ENCODE data around the gene TRIM14. TPM values are rescaled to one million over a fixed set of nuclear protein-coding genes. Genes with fewer than 3 reads are reported as not detected.
"Not testable (repeated sequence)": the region's sequence is repeated elsewhere in the genome, so short reads cannot be mapped to it uniquely, and the experiment has no call there.

TRIM14 gene
- total and polyA plus RNA-seq, 2 donors (not counting 1 experiment from before 2014, with no cell fraction given) = 22.5 to 23.9 TPM

GRCh38 chr9:98127226-98127625, 8.2 kb upstream of the TRIM14 start:
- Mint-ChIP-seq H3K4me3 (no peak overlapping the region), H3K9me3 (ENCODE audit: insufficient read depth) (no peaks in the 10 kb centered on the region), H3K27ac (no peak overlapping the region), H3K4me1 (peaks cover 29% of the 10 kb centered on the region), H3K27me3 (no peaks in the 10 kb centered on the region)
- no peaks in the 10 kb centered on the region for H3K36me3 ChIP-seq (replicated peaks in 1 of 2; ENCODE audit: control extremely low read depth in 1 of 2, control insufficient read depth in 1 of 2, extremely low read depth in 1 of 2, insufficient read depth in 2 of 2, low read length in 1 of 2)
- H3K9ac ChIP-seq (ENCODE audit: low read length) = no peak overlapping the region
- DNase-seq = no peak
- peaks cover 20 to 30% of the 10 kb centered on the region in 2 donors for H3K4me1 ChIP-seq (ENCODE audit: control insufficient read depth in 2 of 2, insufficient read depth in 2 of 2, low read length in 2 of 2)
- H3K9me3 ChIP-seq (ENCODE audit: control extremely low read depth in 1 of 3, control insufficient read depth in 2 of 3, insufficient read depth in 1 of 3, low read length in 2 of 3) = no peaks in the 10 kb centered on the region
- no peak overlapping the region for H3K27ac ChIP-seq (ENCODE audit: low read length in 2 of 2)
- no peak overlapping the region for H3K4me2 ChIP-seq (replicated peaks; ENCODE audit: low read depth, low read length, poor library complexity, severe bottlenecking)
- no peak overlapping the region for H2AFZ ChIP-seq (ENCODE audit: insufficient read depth, low read depth, low read length, poor library complexity, severe bottlenecking)
- intact Hi-C loops (cut with micrococcal nuclease) = no loop called here
- no peaks in the 10 kb centered on the region for H3K27me3 ChIP-seq (replicated peaks in 1 of 4; ENCODE audit: control extremely low read depth in 1 of 4, control insufficient read depth in 3 of 4, insufficient read depth in 4 of 4, low read length in 3 of 4)
- POLR2A ChIA-PET = interaction anchor here (0.5 to 1.0 kb wide), 2 partner anchors 8 to 19 kb away, joined by 4 to 6 read pairs; partner anchors contain the start of gene TRIM14
- CTCF ChIA-PET = interaction anchor here (0.8 to 1.7 kb wide), 2 partner anchors 8 to 78 kb away, joined by 3 read pairs; partner anchors contain the start of gene TRIM14
- 97% methylated on average over 8 of the region's 8 CpGs for WGBS (ENCODE audit: insufficient coverage)
- H3K79me2 ChIP-seq (ENCODE audit: control insufficient read depth, insufficient read depth, low read length) = no peaks in the 10 kb centered on the region
- TF ChIP-seq EZH2 (IDR thresholded peaks at IDR 0.05; ENCODE audit: borderline replicate concordance, insufficient read depth, low read depth, low read length, poor library complexity, severe bottlenecking) (no peak), CTCF (IDR thresholded peaks at IDR 0.05) (no peak)
- no peak for ATAC-seq (ENCODE audit: low read depth)
- no peaks in the 10 kb centered on the region for H4K20me1 ChIP-seq (ENCODE audit: control insufficient read depth, insufficient read depth, low read length, poor library complexity, severe bottlenecking)
- H3K4me3 ChIP-seq (ENCODE audit: control extremely low read depth in 1 of 5, extremely low read depth in 1 of 5, insufficient read depth in 1 of 5, low read depth in 2 of 5, low read length in 4 of 5) = no peak overlapping the region

- Histone ChIP-seq H3K9me3 (ENCODE audit: control extremely low read depth in 1 of 3, control insufficient read depth in 2 of 3, insufficient read depth in 1 of 3, low read length in 2 of 3) (no peaks in the 10 kb centered on the region), H3K9ac (ENCODE audit: low read length) (no peak overlapping the region), H3K4me1 (ENCODE audit: control insufficient read depth in 2 of 2, insufficient read depth in 2 of 2, low read length in 2 of 2) (peaks cover 33 to 43% of the 10 kb centered on the region in 2 donors), H3K4me2 (replicated peaks; ENCODE audit: low read depth, low read length, poor library complexity, severe bottlenecking) (no peak overlapping the region), H3K36me3 (replicated peaks in 1 of 2; ENCODE audit: control extremely low read depth in 1 of 2, control insufficient read depth in 1 of 2, extremely low read depth in 1 of 2, insufficient read depth in 2 of 2, low read length in 1 of 2) (no peaks in the 10 kb centered on the region), H3K79me2 (ENCODE audit: control insufficient read depth, insufficient read depth, low read length) (no peaks in the 10 kb centered on the region), H3K27me3 (replicated peaks in 1 of 4; ENCODE audit: control extremely low read depth in 1 of 4, control insufficient read depth in 3 of 4, insufficient read depth in 4 of 4, low read length in 3 of 4) (no peaks in the 10 kb centered on the region), H4K20me1 (ENCODE audit: control insufficient read depth, insufficient read depth, low read length, poor library complexity, severe bottlenecking) (no peaks in the 10 kb centered on the region), H2AFZ (ENCODE audit: insufficient read depth, low read depth, low read length, poor library complexity, severe bottlenecking) (no peak overlapping the region), H3K4me3 (ENCODE audit: control extremely low read depth in 1 of 5, extremely low read depth in 1 of 5, insufficient read depth in 1 of 5, low read depth in 2 of 5, low read length in 4 of 5) (no peak overlapping the region), H3K27ac (ENCODE audit: low read length in 2 of 2) (no peak overlapping the region)
- H3K9me3 Mint-ChIP-seq (ENCODE audit: insufficient read depth) = no peaks in the 10 kb centered on the region
- no peak for DNase-seq
- TF ChIP-seq EZH2 (IDR thresholded peaks at IDR 0.05; ENCODE audit: borderline replicate concordance, insufficient read depth, low read depth, low read length, poor library complexity, severe bottlenecking) (no peak), CTCF (IDR thresholded peaks at IDR 0.05) (no peak)
- peaks cover 38% of the 10 kb centered on the region for H3K4me1 Mint-ChIP-seq
- over 99% methylated on average over 12 of the region's 15 CpGs for WGBS (ENCODE audit: insufficient coverage)
- H3K4me3 Mint-ChIP-seq = no peak overlapping the region
- no peak for ATAC-seq (ENCODE audit: low read depth)
- intact Hi-C loops (cut with micrococcal nuclease) = loop anchor here (5.0 kb wide), 1 partner anchor 38 kb away; no protein-coding TSS in a partner anchor
- H3K27me3 Mint-ChIP-seq = no peaks in the 10 kb centered on the region
- ChIA-PET CTCF (no interaction called here), POLR2A (no interaction called here)
- H3K27ac Mint-ChIP-seq = no peak overlapping the region
Measured at GRCh38 chr9:98124637-98125426, 5.8 kb upstream of the TRIM14 start.

GRCh38 chr9:98124091-98124490, 5.1 kb upstream of the TRIM14 start:
- DNase-seq; H3K27ac ChIP-seq (ENCODE audit: low read length in 2 of 2); H3K79me2 ChIP-seq (ENCODE audit: control insufficient read depth, insufficient read depth, low read length); H2AFZ ChIP-seq (ENCODE audit: insufficient read depth, low read depth, low read length, poor library complexity, severe bottlenecking); H3K4me2 ChIP-seq (replicated peaks; ENCODE audit: low read depth, low read length, poor library complexity, severe bottlenecking); H3K27ac Mint-ChIP-seq; H3K9ac ChIP-seq (ENCODE audit: low read length); H4K20me1 ChIP-seq (ENCODE audit: control insufficient read depth, insufficient read depth, low read length, poor library complexity, severe bottlenecking); H3K36me3 ChIP-seq (replicated peaks in 1 of 2; ENCODE audit: control extremely low read depth in 1 of 2, control insufficient read depth in 1 of 2, extremely low read depth in 1 of 2, insufficient read depth in 2 of 2, low read length in 1 of 2); H3K27me3 ChIP-seq (replicated peaks in 1 of 4; ENCODE audit: control extremely low read depth in 1 of 4, control insufficient read depth in 3 of 4, insufficient read depth in 4 of 4, low read length in 3 of 4); H3K4me3 ChIP-seq (ENCODE audit: control extremely low read depth in 1 of 5, extremely low read depth in 1 of 5, insufficient read depth in 1 of 5, low read depth in 2 of 5, low read length in 4 of 5); H3K27me3 Mint-ChIP-seq; CTCF ChIA-PET; ATAC-seq (ENCODE audit: low read depth); H3K4me3 Mint-ChIP-seq; H3K9me3 ChIP-seq (ENCODE audit: control extremely low read depth in 1 of 3, control insufficient read depth in 2 of 3, insufficient read depth in 1 of 3, low read length in 2 of 3); POLR2A ChIA-PET; H3K9me3 Mint-ChIP-seq (ENCODE audit: insufficient read depth): not testable (repeated sequence)
- H3K4me1 ChIP-seq (ENCODE audit: control insufficient read depth in 2 of 2, insufficient read depth in 2 of 2, low read length in 2 of 2) = peaks cover 28 to 40% of the 10 kb centered on the region in 2 donors
- H3K4me1 Mint-ChIP-seq = peaks cover 36% of the 10 kb centered on the region
- intact Hi-C loops (cut with micrococcal nuclease) = loop anchor here (5.0 kb wide), 1 partner anchor 37 kb away; no protein-coding TSS in a partner anchor
- WGBS (ENCODE audit: insufficient coverage) = 96% methylated on average over 12 of the region's 13 CpGs

Measured in B cell (primary cell).